ENCODE data around the gene PKIG. TPM values are rescaled to one million over a fixed set of nuclear protein-coding genes. Genes with fewer than 3 reads are reported as not detected.

PKIG gene
- total RNA-seq, 4 donors from 2014 or later = 70.2 to 98.0 (median 77.7) TPM

DNA sequence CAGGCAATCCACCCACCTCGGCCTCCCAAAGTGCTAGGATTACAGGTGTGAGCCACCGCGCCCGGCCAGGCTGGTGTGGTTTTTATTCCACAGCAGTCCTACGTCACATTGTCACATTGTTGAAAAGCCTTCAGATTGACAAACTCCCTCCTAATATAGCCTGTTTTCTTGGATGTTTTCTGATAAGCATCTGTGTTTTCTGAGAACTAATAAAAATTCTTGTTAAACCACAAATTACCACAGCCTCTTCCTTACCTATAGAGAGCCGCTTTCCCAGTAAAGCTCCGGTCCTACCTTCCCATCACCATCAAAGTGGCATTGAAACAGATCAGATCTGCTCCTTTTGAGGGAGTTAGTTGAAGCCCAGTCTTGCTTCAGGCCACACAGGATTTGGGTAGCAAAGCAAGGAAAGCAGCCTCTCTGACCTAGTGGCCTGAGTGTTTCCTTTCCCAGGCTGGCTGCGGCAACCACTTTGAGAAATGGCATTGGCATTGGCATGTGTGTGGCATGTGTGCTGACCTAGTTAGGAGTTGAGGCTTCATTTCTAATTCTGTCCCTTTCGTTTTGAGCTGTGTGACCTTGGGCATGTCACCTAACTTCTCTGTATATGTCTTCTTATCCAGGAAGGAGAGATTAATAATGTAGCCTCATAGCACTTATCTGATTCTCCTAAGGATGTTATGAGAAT lies 1.7 kb upstream of the PKIG start:
- TF ChIP-seq, protein P1, sequence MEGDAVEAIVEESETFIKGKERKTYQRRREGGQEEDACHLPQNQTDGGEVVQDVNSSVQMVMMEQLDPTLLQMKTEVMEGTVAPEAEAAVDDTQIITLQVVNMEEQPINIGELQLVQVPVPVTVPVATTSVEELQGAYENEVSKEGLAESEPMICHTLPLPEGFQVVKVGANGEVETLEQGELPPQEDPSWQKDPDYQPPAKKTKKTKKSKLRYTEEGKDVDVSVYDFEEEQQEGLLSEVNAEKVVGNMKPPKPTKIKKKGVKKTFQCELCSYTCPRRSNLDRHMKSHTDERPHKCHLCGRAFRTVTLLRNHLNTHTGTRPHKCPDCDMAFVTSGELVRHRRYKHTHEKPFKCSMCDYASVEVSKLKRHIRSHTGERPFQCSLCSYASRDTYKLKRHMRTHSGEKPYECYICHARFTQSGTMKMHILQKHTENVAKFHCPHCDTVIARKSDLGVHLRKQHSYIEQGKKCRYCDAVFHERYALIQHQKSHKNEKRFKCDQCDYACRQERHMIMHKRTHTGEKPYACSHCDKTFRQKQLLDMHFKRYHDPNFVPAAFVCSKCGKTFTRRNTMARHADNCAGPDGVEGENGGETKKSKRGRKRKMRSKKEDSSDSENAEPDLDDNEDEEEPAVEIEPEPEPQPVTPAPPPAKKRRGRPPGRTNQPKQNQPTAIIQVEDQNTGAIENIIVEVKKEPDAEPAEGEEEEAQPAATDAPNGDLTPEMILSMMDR (IDR thresholded peaks at IDR 0.05; ENCODE audit: low read depth) = no peak

DNA sequence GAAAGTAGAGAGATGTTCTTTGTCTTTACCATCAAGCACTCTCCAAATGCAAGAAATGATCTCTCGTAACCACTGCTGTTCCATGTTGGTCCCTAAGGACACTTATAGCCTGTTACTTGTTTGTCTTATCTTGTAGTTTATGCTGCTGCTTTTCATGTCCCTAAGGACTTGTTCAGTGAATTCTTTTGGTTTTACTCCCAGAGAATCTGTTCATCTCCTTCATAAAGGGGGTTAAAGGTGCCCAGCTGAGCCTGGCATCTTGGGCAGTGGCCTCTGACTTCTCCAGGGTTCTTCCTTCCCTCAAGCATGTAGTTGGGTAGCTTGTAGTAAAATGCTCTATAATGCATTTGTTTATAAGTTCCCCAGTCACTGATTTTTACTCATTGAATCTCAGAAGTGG lies 864 bp upstream of the PKIG start:
- TF ChIP-seq, protein P1 (IDR thresholded peaks at IDR 0.05; ENCODE audit: low read depth) = no peak

DNA sequence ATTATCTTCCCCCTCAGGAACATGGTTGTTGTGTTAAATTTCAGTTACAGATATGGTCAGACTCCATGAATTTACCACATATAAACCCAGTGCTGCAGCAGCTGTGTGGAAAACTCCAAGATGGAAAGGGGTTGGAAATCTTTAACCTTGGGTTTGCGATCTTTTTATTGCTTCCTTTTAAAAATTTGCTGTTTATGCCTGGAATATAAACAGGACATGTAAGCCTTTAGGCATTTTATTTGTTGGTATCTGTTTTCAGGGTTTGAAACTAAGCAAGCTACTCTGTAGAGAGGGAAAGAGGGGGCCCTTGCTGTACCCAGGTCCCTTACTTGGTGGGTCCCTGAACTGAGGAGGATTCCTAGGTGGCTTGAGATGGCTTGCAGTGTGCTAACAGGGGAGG lies 778 bp downstream of the PKIG start:
- TF ChIP-seq, protein P1 (IDR thresholded peaks at IDR 0.05; ENCODE audit: low read depth) = no peak

DNA sequence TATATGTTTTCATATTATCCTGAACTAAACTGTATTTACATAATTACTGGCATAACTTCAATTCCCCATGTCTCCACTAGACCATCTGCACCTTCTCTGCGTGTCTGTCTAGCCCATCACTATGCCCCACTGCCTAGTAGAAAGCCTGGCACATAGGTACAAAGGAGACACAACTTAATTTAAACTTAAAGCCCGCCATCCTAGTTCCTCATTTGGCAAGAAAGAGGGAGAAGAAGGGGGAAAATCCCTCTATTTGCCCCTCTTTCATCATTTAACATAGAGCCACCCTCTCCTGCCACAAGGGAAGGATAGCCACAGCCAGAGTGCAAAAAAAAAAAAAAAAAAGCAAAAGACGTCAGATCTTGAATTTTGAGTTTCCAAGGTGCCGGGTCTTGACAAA lies 1.8 kb downstream of the PKIG start:
- TF ChIP-seq, protein P1 (IDR thresholded peaks at IDR 0.05; ENCODE audit: low read depth) = no peak

DNA sequence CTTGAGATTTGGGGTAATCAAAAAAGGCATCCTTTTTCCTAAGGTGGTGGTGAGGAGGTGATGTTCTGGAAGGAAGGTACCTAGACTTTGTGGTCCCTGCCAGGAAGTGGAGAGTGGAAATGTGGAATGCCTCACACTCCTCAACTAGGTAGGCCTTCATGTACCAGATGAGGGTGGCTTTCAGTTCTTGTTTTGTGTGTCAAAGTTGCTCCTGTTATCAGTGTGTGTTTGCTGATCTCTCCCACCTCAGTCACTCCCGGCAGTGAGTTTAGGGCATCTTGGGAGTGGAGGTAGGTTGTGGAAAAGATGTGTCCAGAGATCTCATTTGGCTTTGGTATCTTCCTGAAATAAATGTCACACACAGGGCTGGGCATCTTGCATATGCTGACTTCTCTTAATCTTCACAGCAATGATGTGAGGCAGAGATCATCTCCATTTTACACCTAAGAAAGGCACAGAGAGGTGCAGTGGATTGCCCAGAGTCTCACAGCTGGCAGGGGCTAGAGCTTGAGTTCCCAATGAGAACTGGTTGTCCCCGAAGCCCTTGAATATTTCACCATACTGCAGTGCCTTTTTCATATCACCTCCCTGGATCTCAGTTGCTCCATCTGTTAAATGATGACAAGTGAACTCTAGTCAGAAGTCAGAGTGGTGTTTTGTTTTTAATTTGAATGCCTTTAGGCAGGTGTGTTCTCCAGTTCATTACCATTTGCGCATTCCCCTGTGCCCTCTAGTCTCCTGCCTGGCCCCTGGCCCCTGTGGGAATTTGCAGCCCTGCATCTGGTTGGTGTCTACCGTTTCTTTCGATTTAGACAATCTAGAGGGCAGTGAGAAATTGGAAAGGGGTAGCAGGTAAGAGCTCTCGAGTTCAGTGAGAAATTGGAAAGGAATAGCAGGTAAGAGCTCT lies 2.9 kb downstream of the PKIG start:
- TF ChIP-seq, protein P1 (IDR thresholded peaks at IDR 0.05; ENCODE audit: low read depth) = no peak

DNA sequence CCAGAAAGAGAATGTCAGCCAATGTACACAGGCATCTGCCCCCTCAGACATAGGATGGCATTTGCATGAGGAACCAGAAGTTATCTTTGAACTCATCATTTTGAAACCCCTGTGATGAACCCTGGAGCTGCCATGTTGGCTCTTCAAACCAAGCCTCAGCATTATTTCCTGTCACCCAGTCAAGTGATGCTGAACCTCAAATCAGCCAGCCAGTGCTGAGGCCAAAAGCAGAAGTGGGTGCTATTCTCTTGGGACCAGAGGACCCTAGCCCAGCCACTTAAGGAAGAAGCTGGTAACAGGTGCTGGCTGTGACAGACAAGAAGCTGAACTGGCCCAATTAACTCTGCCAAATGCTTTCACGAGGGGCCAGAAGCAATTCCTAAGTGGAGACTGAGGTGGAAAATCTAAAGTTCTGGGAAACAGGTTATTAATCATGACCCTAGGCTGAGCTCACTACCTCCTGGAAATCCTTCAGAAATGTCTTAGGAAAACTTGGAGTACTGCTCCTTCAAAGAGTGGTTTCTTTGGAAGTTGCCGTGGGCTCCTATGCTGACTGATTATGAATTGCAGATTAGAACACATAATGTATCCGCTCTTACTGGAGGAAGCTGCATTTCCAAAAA lies 4.0 kb downstream of the PKIG start:
- TF ChIP-seq, protein P1 (IDR thresholded peaks at IDR 0.05; ENCODE audit: low read depth) = no peak

Measured in subcutaneous adipose tissue (tissue), 4 donors.